Loucy (cell line): Measurements from ENCODE around the gene FAM117A.

Experiments
- EZH2phosphoT487 ChIP-seq: fragments of 200-600 bp; IDR thresholded peaks from 2 replicates; pipeline ENCODE4 v1.6.1; 2018; ENCODE audit warnings: antibody characterized with exemption, mild to moderate bottlenecking, moderate library complexity, borderline replicate concordance
- TF ChIP-seq, protein P1 (sequence below): fragments of 200-600 bp; sonication (generic); conservative IDR thresholded peaks from 2 replicates; pipeline ENCODE4 v1.5.1; 2014; ENCODE audit warnings: mild to moderate bottlenecking, antibody characterized with exemption, low read length

- TF ChIP-seq, protein P1, sequence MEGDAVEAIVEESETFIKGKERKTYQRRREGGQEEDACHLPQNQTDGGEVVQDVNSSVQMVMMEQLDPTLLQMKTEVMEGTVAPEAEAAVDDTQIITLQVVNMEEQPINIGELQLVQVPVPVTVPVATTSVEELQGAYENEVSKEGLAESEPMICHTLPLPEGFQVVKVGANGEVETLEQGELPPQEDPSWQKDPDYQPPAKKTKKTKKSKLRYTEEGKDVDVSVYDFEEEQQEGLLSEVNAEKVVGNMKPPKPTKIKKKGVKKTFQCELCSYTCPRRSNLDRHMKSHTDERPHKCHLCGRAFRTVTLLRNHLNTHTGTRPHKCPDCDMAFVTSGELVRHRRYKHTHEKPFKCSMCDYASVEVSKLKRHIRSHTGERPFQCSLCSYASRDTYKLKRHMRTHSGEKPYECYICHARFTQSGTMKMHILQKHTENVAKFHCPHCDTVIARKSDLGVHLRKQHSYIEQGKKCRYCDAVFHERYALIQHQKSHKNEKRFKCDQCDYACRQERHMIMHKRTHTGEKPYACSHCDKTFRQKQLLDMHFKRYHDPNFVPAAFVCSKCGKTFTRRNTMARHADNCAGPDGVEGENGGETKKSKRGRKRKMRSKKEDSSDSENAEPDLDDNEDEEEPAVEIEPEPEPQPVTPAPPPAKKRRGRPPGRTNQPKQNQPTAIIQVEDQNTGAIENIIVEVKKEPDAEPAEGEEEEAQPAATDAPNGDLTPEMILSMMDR: no peak
- TF ChIP-seq EZH2phosphoT487: no peak
These were observed 6.7 kb downstream of the FAM117A start for GRCh38 chr17:49757151-49757777.
